Loucy (cell line): ENCODE measurements around the gene PYGB.
"Not testable (repeated sequence)": the region's sequence is repeated elsewhere in the genome, so short reads cannot be mapped to it uniquely, and the experiment has no call there.

Source experiments
- H2AFZ ChIP-seq: fragments of 200-600 bp; sonication (generic); 2 replicates; pipeline ENCODE4 v1.6.0; 2016; ENCODE audit warnings: antibody characterized with exemption, mild to moderate bottlenecking, low read length, moderate library complexity
- H3F3A ChIP-seq: fragments of 200-600 bp; 2 replicates; pipeline ENCODE4 v1.6.0; 2016; ENCODE audit warnings: antibody characterized with exemption, low read depth, mild to moderate bottlenecking
- H3K27me3 ChIP-seq: fragments of 200-600 bp; sonication (generic); 2 replicates; pipeline ENCODE4 v1.6.1; 2014; ENCODE audit warnings: low read length, mild to moderate bottlenecking; ENCODE audit not compliant: insufficient read depth, poor library complexity, severe bottlenecking
- H3K36me3 ChIP-seq: fragments of 200-600 bp; sonication (generic); 2 replicates; pipeline ENCODE4 v1.6.1; 2016; ENCODE audit warnings: low read length; ENCODE audit not compliant: insufficient read depth
- H3K4me1 ChIP-seq: fragments of 200-600 bp; sonication (generic); 2 replicates; pipeline ENCODE4 v1.5.1; 2014; ENCODE audit warnings: low read length, mild to moderate bottlenecking; ENCODE audit not compliant: insufficient read depth, poor library complexity, severe bottlenecking
- H3K4me2 ChIP-seq: fragments of 200-600 bp; sonication (generic); 2 replicates; pipeline ENCODE4 v1.6.0; 2014; ENCODE audit warnings: antibody characterized with exemption, low read length, low read depth, mild to moderate bottlenecking; ENCODE audit not compliant: poor library complexity, severe bottlenecking
- H3K4me3 ChIP-seq: fragments of 200-600 bp; sonication (generic); 2 replicates; pipeline ENCODE4 v1.5.1; 2014; ENCODE audit warnings: low read length, mild to moderate bottlenecking, mixed read lengths; ENCODE audit not compliant: poor library complexity, severe bottlenecking
- H3K79me2 ChIP-seq: fragments of 200-600 bp; sonication (generic); 2 replicates; pipeline ENCODE4 v1.6.1; 2014; ENCODE audit warnings: low read length; ENCODE audit not compliant: insufficient read depth
- H3K9ac ChIP-seq: fragments of 200-600 bp; sonication (generic); 2 replicates; pipeline ENCODE4 v1.6.0; 2014; ENCODE audit warnings: mild to moderate bottlenecking, low read depth, low read length, moderate library complexity; ENCODE audit not compliant: poor library complexity, severe bottlenecking
- H3K9me2 ChIP-seq: fragments of 200-600 bp; sonication (generic); replicated peaks from 2 replicates; pipeline ENCODE4 v1.6.1; 2016; ENCODE audit warnings: low read depth, low read length, mixed read lengths
- H3K9me3 ChIP-seq: fragments of 200-600 bp; sonication (generic); 2 replicates; pipeline ENCODE4 v1.6.1; 2014; ENCODE audit warnings: mild to moderate bottlenecking, antibody characterized with exemption, low read length, low read depth; ENCODE audit not compliant: insufficient read depth
- H4K20me1 ChIP-seq: fragments of 200-600 bp; sonication (generic); 2 replicates; pipeline ENCODE4 v1.6.0; 2014; ENCODE audit warnings: antibody characterized with exemption, low read length, mild to moderate bottlenecking; ENCODE audit not compliant: insufficient read depth, poor library complexity, severe bottlenecking
- CTCF ChIP-seq: fragments of 200-600 bp; sonication (generic); conservative IDR thresholded peaks from 2 replicates; pipeline ENCODE4 v1.5.1; 2014; ENCODE audit warnings: mild to moderate bottlenecking, antibody characterized with exemption, low read length
- EZH2phosphoT487 ChIP-seq: fragments of 200-600 bp; IDR thresholded peaks from 2 replicates; pipeline ENCODE4 v1.6.1; 2018; ENCODE audit warnings: antibody characterized with exemption, mild to moderate bottlenecking, moderate library complexity, borderline replicate concordance

The PYGB gene

GRCh38 chr20:25325997-25326396, 78.1 kb downstream of the PYGB start:
- TF ChIP-seq CTCF (no peak), EZH2phosphoT487 (no peak)

GRCh38 chr20:25327521-25328235, 79.8 kb downstream of the PYGB start:
- H3K36me3 ChIP-seq: peaks cover 7% of the 10 kb centered on the region; the same call in 1 of the 2 replicates
- H3K9ac ChIP-seq: no peak overlapping the region
- peaks cover 28% of the 10 kb centered on the region for H3K79me2 ChIP-seq

More at GRCh38 chr20:25325997-25326396, 78.1 kb downstream of the PYGB start:
- no peak overlapping the region for H2AFZ ChIP-seq
- no peaks in the 10 kb centered on the region for H4K20me1 ChIP-seq
- H3K9me2 ChIP-seq: no peaks in the 10 kb centered on the region
- no peaks in the 10 kb centered on the region for H3K27me3 ChIP-seq
- peaks cover 8% of the 10 kb centered on the region for H3K4me1 ChIP-seq
- no peaks in the 10 kb centered on the region for H3F3A ChIP-seq
- peaks cover 14% of the 10 kb centered on the region; the same call in 1 of the 2 replicates for H3K36me3 ChIP-seq
- H3K9me3 ChIP-seq: no peaks in the 10 kb centered on the region
- H3K9ac ChIP-seq: no peak overlapping the region
- H3K4me3 ChIP-seq: no peak overlapping the region
- peaks cover 28% of the 10 kb centered on the region for H3K79me2 ChIP-seq
- no peak overlapping the region for H3K4me2 ChIP-seq

GRCh38 chr20:25328954-25329498, 81.1 kb downstream of the PYGB start:
- H3K79me2 ChIP-seq: peaks cover 28% of the 10 kb centered on the region
- no peak overlapping the region for H3K9ac ChIP-seq
- no peak overlapping the region for H3K4me2 ChIP-seq
- no peaks in the 10 kb centered on the region for H3K27me3 ChIP-seq
- H3K36me3 ChIP-seq: no peaks in the 10 kb centered on the region
- H3K4me3 ChIP-seq: no peak overlapping the region
- no peaks in the 10 kb centered on the region for H4K20me1 ChIP-seq
- H3K9me2 ChIP-seq: no peaks in the 10 kb centered on the region
- no peak for TF ChIP-seq CTCF
- H2AFZ ChIP-seq: no peak overlapping the region
- no peaks in the 10 kb centered on the region for H3K9me3 ChIP-seq
- no peaks in the 10 kb centered on the region for H3F3A ChIP-seq
- no peaks in the 10 kb centered on the region for H3K4me1 ChIP-seq

More at GRCh38 chr20:25327521-25328235, 79.8 kb downstream of the PYGB start:
- H3K9me2 ChIP-seq: no peaks in the 10 kb centered on the region
- H3K27me3 ChIP-seq: no peaks in the 10 kb centered on the region
- no peaks in the 10 kb centered on the region for H3F3A ChIP-seq
- H4K20me1 ChIP-seq: no peaks in the 10 kb centered on the region
- no peaks in the 10 kb centered on the region for H3K9me3 ChIP-seq
- no peak overlapping the region for H3K4me3 ChIP-seq
- no peak for TF ChIP-seq CTCF
- no peak for TF ChIP-seq EZH2phosphoT487
- no peak overlapping the region for H3K4me2 ChIP-seq
- no peaks in the 10 kb centered on the region for H3K4me1 ChIP-seq
- H2AFZ ChIP-seq: no peak overlapping the region

- not testable (repeated sequence) for H3K4me3 ChIP-seq, H3K27me3 ChIP-seq, H2AFZ ChIP-seq, H3K4me2 ChIP-seq, H3K79me2 ChIP-seq, H3K9ac ChIP-seq, H3K4me1 ChIP-seq, H3F3A ChIP-seq, H3K9me3 ChIP-seq, H3K9me2 ChIP-seq, H4K20me1 ChIP-seq
- H3K36me3 ChIP-seq: peaks cover 19% of the 10 kb centered on the region; the same call in 1 of the 2 replicates
Measured at GRCh38 chr20:25334972-25335371, 87.1 kb downstream of the PYGB start.
